ENCODE measurements around the gene ACBD5. TPM values are rescaled to one million over a fixed set of nuclear protein-coding genes. Genes with fewer than 3 reads are reported as not detected.

Gene ACBD5
- total RNA-seq, 1 experiment from 2014 or later = 18.3 TPM

GRCh38 chr10:27155066-27155754, 85.4 kb downstream of the ACBD5 start, which contains the start of gene MASTL:
Gene MASTL (plus strand): TSS chr10:27155352. CDS start chr10:27155427, 75 bp downstream.
- peaks cover 89% of the 10 kb centered on the region for H3K79me2 ChIP-seq (ENCODE audit: low read length)
- peaks cover 25% of the 10 kb centered on the region for H4K20me1 ChIP-seq (ENCODE audit: insufficient read depth, low read depth, low read length)
- H3K4me3 ChIP-seq (ENCODE audit: low read length) = peak within 1 kb of the TSS; percentile 82
- H3K9me2 ChIP-seq (replicated peaks; ENCODE audit: insufficient read depth, low read length) = no peaks in the 10 kb centered on the region
- peak within 1 kb of the TSS; percentile 89 for H3K9ac ChIP-seq (ENCODE audit: low read length)
- H2AFZ ChIP-seq (ENCODE audit: low read length) = peak within 1 kb of the TSS; percentile 49; the same call in 1 of the 2 replicates
- peak within 1 kb of the TSS; percentile 89 for H3K4me2 ChIP-seq (ENCODE audit: low read depth, low read length, poor library complexity, severe bottlenecking)
- H3K9me3 ChIP-seq (ENCODE audit: low read length) = no peaks in the 10 kb centered on the region
- H3K27me3 ChIP-seq (ENCODE audit: low read length) = no peaks in the 10 kb centered on the region
- peak within 1 kb of the TSS; percentile 90 for H3K27ac ChIP-seq (ENCODE audit: low read length)
- H3K4me1 ChIP-seq (ENCODE audit: low read length) = peaks cover 33% of the 10 kb centered on the region
- peak; percentile 97 for DNase-seq
- peaks cover 35% of the 10 kb centered on the region for H3K36me3 ChIP-seq (ENCODE audit: insufficient read depth, low read length)

- Histone ChIP-seq H3K4me2 (ENCODE audit: low read depth, low read length, poor library complexity, severe bottlenecking) (peak overlapping the region; percentile 89), H3K9me2 (replicated peaks; ENCODE audit: insufficient read depth, low read length) (no peaks in the 10 kb centered on the region), H4K20me1 (ENCODE audit: insufficient read depth, low read depth, low read length) (peaks cover 29% of the 10 kb centered on the region), H3K27me3 (ENCODE audit: low read length) (no peaks in the 10 kb centered on the region), H3K4me3 (ENCODE audit: low read length) (peak overlapping the region; percentile 82), H3K27ac (ENCODE audit: low read length) (peak overlapping the region; percentile 90), H3K79me2 (ENCODE audit: low read length) (peaks cover 94% of the 10 kb centered on the region), H3K9ac (ENCODE audit: low read length) (peak overlapping the region; percentile 89), H3K4me1 (ENCODE audit: low read length) (peaks cover 33% of the 10 kb centered on the region), H3K36me3 (ENCODE audit: insufficient read depth, low read length) (peaks cover 31% of the 10 kb centered on the region), H3K9me3 (ENCODE audit: low read length) (no peaks in the 10 kb centered on the region), H2AFZ (ENCODE audit: low read length) (peak overlapping the region; percentile 49)
- DNase-seq = peak; percentile 66
Observed at GRCh38 chr10:27153845-27154193, 86.8 kb downstream of the ACBD5 start.

GRCh38 chr10:27153329-27153728, 87.3 kb downstream of the ACBD5 start:
- no peaks in the 10 kb centered on the region for H3K9me3 ChIP-seq (ENCODE audit: low read length)
- peaks cover 31% of the 10 kb centered on the region for H3K36me3 ChIP-seq (ENCODE audit: insufficient read depth, low read length)
- H3K4me3 ChIP-seq (ENCODE audit: low read length) = peak overlapping the region; percentile 82
- H3K9ac ChIP-seq (ENCODE audit: low read length) = peak overlapping the region; percentile 89
- H3K27me3 ChIP-seq (ENCODE audit: low read length) = no peaks in the 10 kb centered on the region
- peaks cover 94% of the 10 kb centered on the region for H3K79me2 ChIP-seq (ENCODE audit: low read length)
- peaks cover 33% of the 10 kb centered on the region for H3K4me1 ChIP-seq (ENCODE audit: low read length)
- peak overlapping the region; percentile 89 for H3K4me2 ChIP-seq (ENCODE audit: low read depth, low read length, poor library complexity, severe bottlenecking)
- H3K27ac ChIP-seq (ENCODE audit: low read length) = peak overlapping the region; percentile 90
- H3K9me2 ChIP-seq (replicated peaks; ENCODE audit: insufficient read depth, low read length) = no peaks in the 10 kb centered on the region
- H2AFZ ChIP-seq (ENCODE audit: low read length) = no peak overlapping the region
- peaks cover 33% of the 10 kb centered on the region for H4K20me1 ChIP-seq (ENCODE audit: insufficient read depth, low read depth, low read length)
- DNase-seq = no peak

GRCh38 chr10:27152687-27153086, 87.9 kb downstream of the ACBD5 start:
- no peak overlapping the region for H2AFZ ChIP-seq (ENCODE audit: low read length)
- peak overlapping the region; percentile 82 for H3K4me3 ChIP-seq (ENCODE audit: low read length)
- H3K27ac ChIP-seq (ENCODE audit: low read length) = no peak overlapping the region
- DNase-seq = no peak
- H3K4me1 ChIP-seq (ENCODE audit: low read length) = peaks cover 27% of the 10 kb centered on the region
- peak overlapping the region; percentile 89 for H3K4me2 ChIP-seq (ENCODE audit: low read depth, low read length, poor library complexity, severe bottlenecking)
- no peaks in the 10 kb centered on the region for H3K27me3 ChIP-seq (ENCODE audit: low read length)
- H3K36me3 ChIP-seq (ENCODE audit: insufficient read depth, low read length) = peaks cover 29% of the 10 kb centered on the region
- peaks cover 93% of the 10 kb centered on the region for H3K79me2 ChIP-seq (ENCODE audit: low read length)
- peak overlapping the region; percentile 89 for H3K9ac ChIP-seq (ENCODE audit: low read length)
- H3K9me3 ChIP-seq (ENCODE audit: low read length) = no peaks in the 10 kb centered on the region
- no peaks in the 10 kb centered on the region for H3K9me2 ChIP-seq (replicated peaks; ENCODE audit: insufficient read depth, low read length)
- peaks cover 34% of the 10 kb centered on the region for H4K20me1 ChIP-seq (ENCODE audit: insufficient read depth, low read depth, low read length)

- H3K27me3 ChIP-seq (ENCODE audit: low read length) = no peaks in the 10 kb centered on the region
- H3K4me1 ChIP-seq (ENCODE audit: low read length) = peaks cover 14% of the 10 kb centered on the region
- no peak overlapping the region for H3K9ac ChIP-seq (ENCODE audit: low read length)
- DNase-seq = no peak
- H3K9me3 ChIP-seq (ENCODE audit: low read length) = no peaks in the 10 kb centered on the region
- H3K79me2 ChIP-seq (ENCODE audit: low read length) = peaks cover 93% of the 10 kb centered on the region
- no peak overlapping the region for H3K27ac ChIP-seq (ENCODE audit: low read length)
- peaks cover 46% of the 10 kb centered on the region for H3K36me3 ChIP-seq (ENCODE audit: insufficient read depth, low read length)
- H3K4me3 ChIP-seq (ENCODE audit: low read length) = no peak overlapping the region
- H3K9me2 ChIP-seq (replicated peaks; ENCODE audit: insufficient read depth, low read length) = no peaks in the 10 kb centered on the region
- no peak overlapping the region for H2AFZ ChIP-seq (ENCODE audit: low read length)
- H4K20me1 ChIP-seq (ENCODE audit: insufficient read depth, low read depth, low read length) = peaks cover 37% of the 10 kb centered on the region
- no peak overlapping the region for H3K4me2 ChIP-seq (ENCODE audit: low read depth, low read length, poor library complexity, severe bottlenecking)
Observed at GRCh38 chr10:27150261-27150660, 90.3 kb downstream of the ACBD5 start.

- Histone ChIP-seq H3K4me1 (ENCODE audit: low read length) (peaks cover 9% of the 10 kb centered on the region), H3K36me3 (ENCODE audit: insufficient read depth, low read length) (peaks cover 64% of the 10 kb centered on the region), H4K20me1 (ENCODE audit: insufficient read depth, low read depth, low read length) (peaks cover 33% of the 10 kb centered on the region), H3K27ac (ENCODE audit: low read length) (no peak overlapping the region), H3K79me2 (ENCODE audit: low read length) (peaks cover 89% of the 10 kb centered on the region), H2AFZ (ENCODE audit: low read length) (no peak overlapping the region), H3K9ac (ENCODE audit: low read length) (no peak overlapping the region), H3K4me3 (ENCODE audit: low read length) (no peak overlapping the region), H3K4me2 (ENCODE audit: low read depth, low read length, poor library complexity, severe bottlenecking) (no peak overlapping the region), H3K27me3 (ENCODE audit: low read length) (no peaks in the 10 kb centered on the region), H3K9me2 (replicated peaks; ENCODE audit: insufficient read depth, low read length) (no peaks in the 10 kb centered on the region), H3K9me3 (ENCODE audit: low read length) (no peaks in the 10 kb centered on the region)
- no peak for DNase-seq
Observed at GRCh38 chr10:27147701-27148100, 92.9 kb downstream of the ACBD5 start.

- H3K9me2 ChIP-seq (replicated peaks; ENCODE audit: insufficient read depth, low read length) = no peaks in the 10 kb centered on the region
- no peak overlapping the region for H3K4me2 ChIP-seq (ENCODE audit: low read depth, low read length, poor library complexity, severe bottlenecking)
- no peak overlapping the region for H3K27ac ChIP-seq (ENCODE audit: low read length)
Observed at GRCh38 chr10:27145937-27146336, 94.7 kb downstream of the ACBD5 start.

More at GRCh38 chr10:27145937-27146336, 94.7 kb downstream of the ACBD5 start:
- Histone ChIP-seq H4K20me1 (ENCODE audit: insufficient read depth, low read depth, low read length) (peaks cover 20% of the 10 kb centered on the region), H3K9ac (ENCODE audit: low read length) (no peak overlapping the region), H3K4me3 (ENCODE audit: low read length) (no peak overlapping the region), H3K36me3 (ENCODE audit: insufficient read depth, low read length) (peaks cover 63% of the 10 kb centered on the region), H3K9me3 (ENCODE audit: low read length) (no peaks in the 10 kb centered on the region), H3K27me3 (ENCODE audit: low read length) (no peaks in the 10 kb centered on the region), H2AFZ (ENCODE audit: low read length) (no peak overlapping the region), H3K79me2 (ENCODE audit: low read length) (peaks cover 78% of the 10 kb centered on the region), H3K4me1 (ENCODE audit: low read length) (no peaks in the 10 kb centered on the region; the same call in 1 of the 2 replicates)
- DNase-seq = no peak
